Parathyroid adenoma (tissue), 2 donors: ENCODE data around the gene ADORA1.

ENCODE experiments used
- H2AFZ ChIP-seq: fragments of 300-600 bp; sonication (generic); one replicate; pipeline ENCODE4 v1.7.0; 2017; ENCODE audit warnings: antibody characterized with exemption, mild to moderate bottlenecking
- H3K27ac ChIP-seq: fragments of 300-600 bp; sonication (generic); one replicate; pipeline ENCODE4 v1.7.0; 2017
- H3K27me3 ChIP-seq: fragments of 300-600 bp; sonication (generic); one replicate; pipeline ENCODE4 v1.7.0; 2017; ENCODE audit warnings: low read length; ENCODE audit not compliant: control insufficient read depth, insufficient read depth
- H3K36me3 ChIP-seq: fragments of 300-600 bp; sonication (generic); one replicate; pipeline ENCODE4 v1.7.0; 2017; ENCODE audit warnings: low read length; ENCODE audit not compliant: control insufficient read depth, insufficient read depth
- H3K4me1 ChIP-seq: fragments of 300-600 bp; sonication (generic); one replicate; pipeline ENCODE4 v1.7.0; 2017; ENCODE audit warnings: control low read depth
- H3K4me2 ChIP-seq: fragments of 300-600 bp; sonication (generic); one replicate; pipeline ENCODE4 v1.7.0; 2017; ENCODE audit warnings: low read length
- H3K4me3 ChIP-seq: fragments of 300-600 bp; sonication (generic); one replicate; pipeline ENCODE4 v1.7.0; 2017; ENCODE audit warnings: low read depth, low read length
- H3K79me2 ChIP-seq: fragments of 300-600 bp; sonication (generic); one replicate; pipeline ENCODE4 v1.7.0; 2017; ENCODE audit warnings: control low read depth
- H3K9ac ChIP-seq: fragments of 300-600 bp; sonication (generic); one replicate; pipeline ENCODE4 v1.7.0; 2017; ENCODE audit warnings: mild to moderate bottlenecking
- H3K9me3 ChIP-seq: fragments of 300-600 bp; sonication (generic); one replicate; pipeline ENCODE4 v1.7.0; 2017; ENCODE audit warnings: low read length; ENCODE audit not compliant: control insufficient read depth
- CTCF ChIP-seq: fragments of 300-600 bp; sonication (generic); IDR thresholded peaks from one replicate; pipeline ENCODE4 v1.7.0; 2017; ENCODE audit warnings: antibody characterized with exemption, mild to moderate bottlenecking
- donor health status: primary hyperparathyroidism.

The ADORA1 gene

GRCh38 chr1:203173566-203173965 lies 46.0 kb downstream of the ADORA1 start:
- no peaks in the 10 kb centered on the region for H3K9me3 ChIP-seq
- TF ChIP-seq CTCF: no peak
- no peaks in the 10 kb centered on the region for H3K4me1 ChIP-seq
- no peak overlapping the region for H3K4me3 ChIP-seq
- H3K27me3 ChIP-seq: no peaks in the 10 kb centered on the region
- H3K79me2 ChIP-seq: no peaks in the 10 kb centered on the region
- H3K36me3 ChIP-seq: no peaks in the 10 kb centered on the region
- no peak overlapping the region for H3K27ac ChIP-seq
- no peak overlapping the region for H3K4me2 ChIP-seq
- no peak overlapping the region for H2AFZ ChIP-seq
- H3K9ac ChIP-seq: no peak overlapping the region

DNA sequence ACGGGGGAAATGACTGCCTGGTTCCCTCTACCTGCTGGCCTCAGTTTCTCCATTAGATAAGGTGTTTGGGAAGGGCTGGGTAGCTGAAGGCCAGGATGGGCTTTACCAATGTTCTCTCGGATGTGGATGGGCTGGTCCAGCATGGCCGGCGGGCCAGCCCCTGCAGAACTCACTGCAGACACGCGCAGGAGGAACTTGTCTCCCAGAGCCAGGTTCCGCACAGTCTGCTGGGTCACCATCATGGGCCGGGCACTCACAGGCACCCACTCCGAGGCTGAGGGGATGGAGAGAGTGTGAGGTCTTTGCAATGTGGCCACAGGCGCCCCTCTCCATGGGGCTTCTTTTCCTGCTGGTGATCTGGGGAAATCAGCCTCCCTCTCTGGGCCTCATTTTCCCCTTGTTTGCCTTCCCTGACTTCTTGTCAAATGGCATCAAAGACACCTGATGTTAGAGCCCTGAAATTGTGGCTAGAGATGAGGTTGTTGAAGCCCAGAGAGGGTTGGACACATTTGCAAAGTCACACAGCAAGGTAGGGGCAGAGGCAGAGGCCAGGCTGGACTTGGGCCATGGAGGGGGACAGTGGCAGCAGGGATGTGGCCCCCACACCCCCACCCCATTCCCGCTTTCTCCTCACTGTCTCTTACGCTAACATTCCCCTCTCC lies 46.9 kb downstream of the ADORA1 start:
- Histone ChIP-seq H3K27me3 (no peaks in the 10 kb centered on the region), H3K27ac (no peak overlapping the region), H3K9me3 (no peaks in the 10 kb centered on the region), H3K36me3 (no peaks in the 10 kb centered on the region), H3K4me1 (no peaks in the 10 kb centered on the region), H3K4me2 (no peak overlapping the region), H2AFZ (no peak overlapping the region), H3K79me2 (no peaks in the 10 kb centered on the region), H3K4me3 (no peak overlapping the region), H3K9ac (no peak overlapping the region)
- no peak for TF ChIP-seq CTCF

- H3K27ac ChIP-seq: no peak within 1 kb of the TSS
These were observed 47.8 kb downstream of the ADORA1 start, which contains the start of gene MYBPH for GRCh38 chr1:203175237-203175826. Gene MYBPH (minus strand): TSS chr1:203175826. CDS start chr1:203175755, 71 bp downstream.

DNA sequence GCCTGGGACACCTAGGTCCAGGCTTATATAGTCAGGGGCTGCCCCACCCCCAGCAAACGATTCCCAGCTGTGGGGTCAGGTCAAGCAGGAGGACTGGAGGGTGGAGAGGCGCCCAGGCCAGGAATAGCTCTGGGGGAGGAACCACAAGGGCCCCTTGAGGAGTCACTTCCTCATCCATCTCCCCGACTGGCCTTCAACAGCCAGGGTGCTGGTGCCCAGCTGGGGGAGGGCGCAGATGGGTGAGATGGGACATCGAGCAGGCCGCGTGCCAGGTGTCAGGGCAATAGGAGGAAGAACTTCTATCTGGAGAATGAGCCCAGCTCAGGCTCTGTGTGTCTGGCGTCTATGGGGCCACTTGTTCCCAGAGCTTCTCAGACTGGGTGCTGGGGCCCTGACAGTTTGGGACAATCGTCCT lies 48.3 kb downstream of the ADORA1 start:
- H3K27me3 ChIP-seq: no peaks in the 10 kb centered on the region
- H3K4me1 ChIP-seq: no peaks in the 10 kb centered on the region
- no peak for TF ChIP-seq CTCF
- no peaks in the 10 kb centered on the region for H3K9me3 ChIP-seq
- no peak overlapping the region for H3K4me3 ChIP-seq
- H3K27ac ChIP-seq: no peak overlapping the region
- no peak overlapping the region for H2AFZ ChIP-seq
- H3K4me2 ChIP-seq: no peak overlapping the region
- H3K9ac ChIP-seq: no peak overlapping the region
- H3K36me3 ChIP-seq: no peaks in the 10 kb centered on the region
- H3K79me2 ChIP-seq: no peaks in the 10 kb centered on the region

More at GRCh38 chr1:203175237-203175826, 47.8 kb downstream of the ADORA1 start, which contains the start of gene MYBPH:
- no peak within 1 kb of the TSS for H3K9ac ChIP-seq
- no peak within 1 kb of the TSS for H3K4me3 ChIP-seq
- no peak within 1 kb of the TSS for H3K4me2 ChIP-seq
- H2AFZ ChIP-seq: no peak within 1 kb of the TSS
- no peak for TF ChIP-seq CTCF
- no peaks in the 10 kb centered on the region for H3K79me2 ChIP-seq
- no peaks in the 10 kb centered on the region for H3K4me1 ChIP-seq
- H3K9me3 ChIP-seq: no peaks in the 10 kb centered on the region
- no peaks in the 10 kb centered on the region for H3K27me3 ChIP-seq
- H3K36me3 ChIP-seq: no peaks in the 10 kb centered on the region
